ENCODE results near the gene SUPV3L1. TPM values are rescaled to one million over a fixed set of nuclear protein-coding genes. Genes with fewer than 3 reads are reported as not detected.
"Not testable (repeated sequence)": the region's sequence is repeated elsewhere in the genome, so short reads cannot be mapped to it uniquely, and the experiment has no call there.

The SUPV3L1 gene
- total and polyA plus RNA-seq, 7 donors, result 33.9 to 56.4 (median 50.6) TPM

GRCh38 chr10:69250041-69250440 is 70.0 kb downstream of the SUPV3L1 start:
- TF ChIP-seq CTCF (IDR thresholded peaks at IDR 0.05), result no peak
- Histone ChIP-seq H3K36me3 (ENCODE audit: insufficient read depth in 1 of 2, low read depth in 1 of 2) (no peaks in the 10 kb centered on the region), H3K27ac (no peak overlapping the region), H3K27me3 (ENCODE audit: insufficient read depth in 3 of 3, low read length in 2 of 3) (no peaks in the 10 kb centered on the region), H3K4me1 (no peaks in the 10 kb centered on the region), H3K4me3 (no peak overlapping the region), H3K9me3 (no peaks in the 10 kb centered on the region)
- intact Hi-C loops (cut with DNase I), result no loop called here
- WGBS, 3 donors, result 89 to 93% (median 91%) methylated on average over 14 of the region's 14 CpGs
- no peak for DNase-seq
- ATAC-seq, result no peak

- intact Hi-C loops (cut with DNase I); H3K4me3 ChIP-seq: not testable (repeated sequence)
These were observed 71.4 kb downstream of the SUPV3L1 start for GRCh38 chr10:69251417-69251816.

GRCh38 chr10:69253171-69253570 is 73.1 kb downstream of the SUPV3L1 start:
- intact Hi-C loops (cut with DNase I), result no loop called here
- no peak for ATAC-seq
- WGBS, 3 donors, result 71 to 83% (median 80%) methylated on average over 3 of the region's 3 CpGs

More at GRCh38 chr10:69251417-69251816, 71.4 kb downstream of the SUPV3L1 start:
- not testable (repeated sequence) for H3K9me3 ChIP-seq; DNase-seq; ATAC-seq; H3K27ac ChIP-seq; H3K4me1 ChIP-seq; H3K36me3 ChIP-seq (ENCODE audit: insufficient read depth in 1 of 2, low read depth in 1 of 2); H3K27me3 ChIP-seq (ENCODE audit: insufficient read depth in 3 of 3, low read length in 2 of 3)
- 95 to 96% (median 95%) methylated on average over 2 of the region's 2 CpGs for WGBS, 3 donors

GRCh38 chr10:69254877-69255276 is 74.8 kb downstream of the SUPV3L1 start:
- ATAC-seq (no peak), DNase-seq (no peak)
- 58 to 70% (median 68%) methylated on average over 7 of the region's 7 CpGs for WGBS, 3 donors
- H3K36me3 ChIP-seq (ENCODE audit: insufficient read depth in 1 of 2, low read depth in 1 of 2), result no peaks in the 10 kb centered on the region
- TF ChIP-seq CTCF (IDR thresholded peaks at IDR 0.05), result no peak
- no peak overlapping the region for H3K27ac ChIP-seq
- H3K9me3 ChIP-seq, result no peaks in the 10 kb centered on the region
- no peak overlapping the region for H3K4me3 ChIP-seq
- intact Hi-C loops (cut with DNase I), result no loop called here
- no peaks in the 10 kb centered on the region for H3K4me1 ChIP-seq
- no peaks in the 10 kb centered on the region for H3K27me3 ChIP-seq (ENCODE audit: insufficient read depth in 3 of 3, low read length in 2 of 3)

More at GRCh38 chr10:69253171-69253570, 73.1 kb downstream of the SUPV3L1 start:
- Histone ChIP-seq H3K36me3 (ENCODE audit: insufficient read depth in 1 of 2, low read depth in 1 of 2) (no peaks in the 10 kb centered on the region), H3K27me3 (ENCODE audit: insufficient read depth in 3 of 3, low read length in 2 of 3) (no peaks in the 10 kb centered on the region), H3K4me3 (no peak overlapping the region), H3K4me1 (no peaks in the 10 kb centered on the region), H3K9me3 (no peaks in the 10 kb centered on the region), H3K27ac (no peak overlapping the region)
- DNase-seq, result no peak
- no peak for TF ChIP-seq CTCF (IDR thresholded peaks at IDR 0.05)

Other genes with a start within 250 kb of the SUPV3L1 start
- gene DDX21, start 224.1 kb upstream of the SUPV3L1 start, total RNA-seq, result 100 to 1,000 TPM in 1 of 4 donors, 10 to 100 TPM in 3; 30.8 to 120 (median 85.4) TPM
- 10 to 100 TPM; 31.6 to 90.6 (median 54.5) TPM for gene DDX21, start 224.1 kb upstream of the SUPV3L1 start, polyA plus RNA-seq
- gene KIFBP, start 191.4 kb upstream of the SUPV3L1 start, total RNA-seq, result 10 to 100 TPM; 23.2 to 36.9 (median 32.1) TPM
- 10 to 100 TPM in 2 of 3 donors, 1 to 10 TPM in 1; 7.9 to 24.0 (median 17.9) TPM for gene KIFBP, start 191.4 kb upstream of the SUPV3L1 start, polyA plus RNA-seq
- gene SRGN, start 92.1 kb upstream of the SUPV3L1 start, total RNA-seq, result 10 to 100 TPM; 27.8 to 43.4 (median 30.5) TPM
- gene SRGN, start 92.1 kb upstream of the SUPV3L1 start, polyA plus RNA-seq, result 10 to 100 TPM; 30.2 to 54.0 (median 33.2) TPM
- 10 to 100 TPM; 25.2 to 41.1 (median 39.2) TPM for gene VPS26A, start 56.1 kb upstream of the SUPV3L1 start, total RNA-seq
- 10 to 100 TPM; 23.4 to 62.8 (median 36.5) TPM for gene VPS26A, start 56.1 kb upstream of the SUPV3L1 start, polyA plus RNA-seq
- gene HKDC1, start 40.1 kb downstream of the SUPV3L1 start, total RNA-seq, result not detected
- gene HKDC1, start 40.1 kb downstream of the SUPV3L1 start, polyA plus RNA-seq, result under 1 TPM in 2 of 3 donors, not detected in 1; 0.03 TPM
- 100 to 1,000 TPM; 212 to 336 (median 261) TPM for gene HK1, start 98.3 kb downstream of the SUPV3L1 start, total RNA-seq
- 100 to 1,000 TPM; 134 to 254 (median 216) TPM for gene HK1, start 98.3 kb downstream of the SUPV3L1 start, polyA plus RNA-seq
- under 1 TPM; 0.21 to 0.46 (median 0.23) TPM for gene TACR2, start 236.7 kb downstream of the SUPV3L1 start, total RNA-seq
- under 1 TPM; 0.25 to 0.61 (median 0.31) TPM for gene TACR2, start 236.7 kb downstream of the SUPV3L1 start, polyA plus RNA-seq